MM.1S (cell line): ENCODE measurements around the gene HPS5.

ENCODE experiments used
- DNase-seq: peaks from one replicate; pipeline ENCODE4 v3.0.0-alpha.2; 2015
- H2AFZ ChIP-seq: fragments of 300-600 bp; sonication (generic); 2 replicates; pipeline ENCODE4 v1.6.0; 2016; ENCODE audit warnings: antibody characterized with exemption, low read length
- H3F3A ChIP-seq: fragments of 300-600 bp; sonication (generic); 2 replicates; pipeline ENCODE4 v1.6.1; 2016; ENCODE audit warnings: mild to moderate bottlenecking, antibody characterized with exemption, low read length, moderate library complexity, mixed read lengths; ENCODE audit not compliant: insufficient read depth
- H3K27ac ChIP-seq: fragments of 300-600 bp; sonication (generic); 2 replicates; pipeline ENCODE4 v1.5.1; 2016; ENCODE audit warnings: mild to moderate bottlenecking, low read length
- H3K27me3 ChIP-seq: fragments of 300-600 bp; sonication (generic); replicated peaks from 2 replicates; pipeline ENCODE4 v1.6.0; 2016; ENCODE audit warnings: low read length; ENCODE audit not compliant: insufficient read depth
- H3K36me3 ChIP-seq: fragments of 300-600 bp; sonication (generic); replicated peaks from 2 replicates; pipeline ENCODE4 v1.6.1; 2016; ENCODE audit warnings: mild to moderate bottlenecking, low read length, mixed read lengths; ENCODE audit not compliant: insufficient read depth
- H3K4me1 ChIP-seq: fragments of 300-600 bp; sonication (generic); 2 replicates; pipeline ENCODE4 v1.6.1; 2016; ENCODE audit warnings: low read length, mixed read lengths
- H3K4me2 ChIP-seq: fragments of 300-600 bp; sonication (generic); 2 replicates; pipeline ENCODE4 v1.6.0; 2016; ENCODE audit warnings: low read depth, low read length
- H3K4me3 ChIP-seq: fragments of 300-600 bp; sonication (generic); 2 replicates; pipeline ENCODE4 v1.5.1; 2016; ENCODE audit warnings: low read length, mixed read lengths
- H3K79me2 ChIP-seq: fragments of 300-600 bp; sonication (generic); 2 replicates; pipeline ENCODE4 v1.6.1; 2016; ENCODE audit warnings: mixed run types, low read length, mixed read lengths
- H3K9ac ChIP-seq: fragments of 300-600 bp; sonication (generic); 2 replicates; pipeline ENCODE4 v1.6.1; 2016; ENCODE audit warnings: low read length, mixed read lengths
- H3K9me2 ChIP-seq: fragments of 300-600 bp; sonication (generic); replicated peaks from 2 replicates; pipeline ENCODE4 v1.6.1; 2016; ENCODE audit warnings: mild to moderate bottlenecking, low read length, mixed read lengths; ENCODE audit not compliant: insufficient read depth
- H3K9me3 ChIP-seq: fragments of 300-600 bp; sonication (generic); replicated peaks from 2 replicates; pipeline ENCODE4 v1.6.1; 2016; ENCODE audit warnings: mild to moderate bottlenecking, low read length, mixed read lengths; ENCODE audit not compliant: insufficient read depth
- H4K20me1 ChIP-seq: fragments of 300-600 bp; sonication (generic); 2 replicates; pipeline ENCODE4 v1.6.1; 2016; ENCODE audit warnings: mild to moderate bottlenecking, low read length, moderate library complexity, mixed read lengths; ENCODE audit not compliant: insufficient read depth
- EZH2 ChIP-seq: fragments of 300-600 bp; sonication (generic); optimal IDR thresholded peaks from 2 replicates; pipeline ENCODE3; 2017; ENCODE audit warnings: low read depth, mild to moderate bottlenecking, antibody characterized with exemption, low read length, mixed read lengths
- EZH2phosphoT487 ChIP-seq: fragments of 300-600 bp; sonication (generic); IDR thresholded peaks from 2 replicates; pipeline ENCODE4 v1.6.1; 2018; ENCODE audit warnings: antibody characterized with exemption, low read length
- TF ChIP-seq, protein P1 (sequence below): fragments of 300-600 bp; sonication (generic); IDR thresholded peaks from 2 replicates; pipeline ENCODE4 v1.5.1; 2016; ENCODE audit warnings: antibody characterized with exemption, low read length, mixed read lengths

HPS5 gene

GRCh38 chr11:18352581-18352980 is 30.6 kb upstream of the HPS5 start:
- Histone ChIP-seq H3K27me3 (no peaks in the 10 kb centered on the region), H3K4me3 (no peak overlapping the region), H3K4me1 (no peaks in the 10 kb centered on the region), H2AFZ (no peak overlapping the region), H3K9me3 (no peaks in the 10 kb centered on the region), H4K20me1 (no peaks in the 10 kb centered on the region), H3K79me2 (no peaks in the 10 kb centered on the region), H3F3A (no peaks in the 10 kb centered on the region), H3K9me2 (no peaks in the 10 kb centered on the region), H3K4me2 (no peak overlapping the region), H3K36me3 (no peaks in the 10 kb centered on the region; the same call in 1 of the 2 replicates), H3K27ac (no peak overlapping the region), H3K9ac (no peak overlapping the region)
- TF ChIP-seq, protein P1, sequence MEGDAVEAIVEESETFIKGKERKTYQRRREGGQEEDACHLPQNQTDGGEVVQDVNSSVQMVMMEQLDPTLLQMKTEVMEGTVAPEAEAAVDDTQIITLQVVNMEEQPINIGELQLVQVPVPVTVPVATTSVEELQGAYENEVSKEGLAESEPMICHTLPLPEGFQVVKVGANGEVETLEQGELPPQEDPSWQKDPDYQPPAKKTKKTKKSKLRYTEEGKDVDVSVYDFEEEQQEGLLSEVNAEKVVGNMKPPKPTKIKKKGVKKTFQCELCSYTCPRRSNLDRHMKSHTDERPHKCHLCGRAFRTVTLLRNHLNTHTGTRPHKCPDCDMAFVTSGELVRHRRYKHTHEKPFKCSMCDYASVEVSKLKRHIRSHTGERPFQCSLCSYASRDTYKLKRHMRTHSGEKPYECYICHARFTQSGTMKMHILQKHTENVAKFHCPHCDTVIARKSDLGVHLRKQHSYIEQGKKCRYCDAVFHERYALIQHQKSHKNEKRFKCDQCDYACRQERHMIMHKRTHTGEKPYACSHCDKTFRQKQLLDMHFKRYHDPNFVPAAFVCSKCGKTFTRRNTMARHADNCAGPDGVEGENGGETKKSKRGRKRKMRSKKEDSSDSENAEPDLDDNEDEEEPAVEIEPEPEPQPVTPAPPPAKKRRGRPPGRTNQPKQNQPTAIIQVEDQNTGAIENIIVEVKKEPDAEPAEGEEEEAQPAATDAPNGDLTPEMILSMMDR, result no peak
- no peak for TF ChIP-seq EZH2phosphoT487
- no peak for TF ChIP-seq EZH2
- no peak for DNase-seq

DNA sequence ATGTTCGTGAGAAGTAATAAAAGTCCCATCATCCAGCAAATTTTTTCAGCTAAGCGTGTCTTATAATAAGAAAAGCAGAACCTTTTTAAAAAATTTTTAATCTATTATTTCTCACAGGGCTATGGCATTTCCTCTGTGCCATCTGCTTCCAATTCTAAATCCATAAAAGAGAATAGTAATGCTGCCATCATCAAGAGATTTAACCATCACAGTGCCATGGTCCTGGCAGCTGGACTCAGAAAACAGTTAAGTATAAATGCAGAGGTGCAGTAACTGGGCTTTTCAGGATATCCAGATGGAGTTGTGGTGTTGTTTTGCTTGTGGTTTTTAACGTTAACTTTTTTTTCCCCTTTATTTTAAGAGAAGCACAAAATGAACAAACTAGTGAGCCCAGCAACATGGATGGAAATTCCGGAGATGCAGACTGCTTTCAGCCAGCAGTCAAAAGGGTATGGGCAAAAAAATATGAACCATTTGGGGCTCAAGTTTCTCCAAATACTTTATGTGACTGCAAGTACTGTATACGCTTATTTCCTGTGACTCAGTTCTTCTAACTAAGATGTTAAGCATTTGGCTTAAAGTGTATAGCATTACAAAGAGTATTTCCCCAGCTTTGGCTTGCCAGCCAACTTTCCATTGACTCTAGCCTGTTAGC is 25.7 kb upstream of the HPS5 start:
- no peak for DNase-seq
- Histone ChIP-seq H3K9ac (no peak overlapping the region), H3K9me3 (no peaks in the 10 kb centered on the region), H3K79me2 (no peaks in the 10 kb centered on the region), H3K4me3 (no peak overlapping the region), H3K4me1 (no peaks in the 10 kb centered on the region), H3F3A (no peaks in the 10 kb centered on the region), H2AFZ (no peak overlapping the region), H4K20me1 (no peaks in the 10 kb centered on the region), H3K36me3 (peaks cover 3% of the 10 kb centered on the region), H3K9me2 (no peaks in the 10 kb centered on the region), H3K27me3 (no peaks in the 10 kb centered on the region), H3K4me2 (no peak overlapping the region), H3K27ac (no peak overlapping the region)
- TF ChIP-seq EZH2, result no peak
- TF ChIP-seq, protein P1, result no peak
- TF ChIP-seq EZH2phosphoT487, result no peak

DNA sequence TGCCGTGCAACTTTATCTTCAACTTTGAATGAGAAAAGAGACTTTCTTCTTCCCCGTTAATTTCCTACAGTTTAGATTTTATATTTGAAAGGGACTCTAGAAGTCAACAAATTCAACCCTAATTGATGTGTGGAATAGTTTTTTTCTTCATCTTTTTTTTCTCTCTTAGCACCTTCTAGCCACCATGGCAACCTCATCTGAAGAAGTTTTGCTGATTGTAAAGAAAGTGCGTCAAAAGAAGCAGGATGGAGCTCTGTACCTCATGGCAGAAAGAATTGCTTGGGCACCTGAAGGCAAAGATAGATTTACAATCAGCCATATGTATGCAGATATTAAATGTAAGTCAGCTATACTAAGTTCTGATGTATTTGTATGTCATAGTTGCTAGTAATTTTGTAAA is 11.0 kb upstream of the HPS5 start:
- H3K9me2 ChIP-seq, result no peaks in the 10 kb centered on the region
- no peak overlapping the region for H2AFZ ChIP-seq
- H3K79me2 ChIP-seq, result peaks cover 81% of the 10 kb centered on the region
- H4K20me1 ChIP-seq, result no peaks in the 10 kb centered on the region
- DNase-seq, result no peak
- H3K9me3 ChIP-seq, result no peaks in the 10 kb centered on the region
- H3K36me3 ChIP-seq, result peaks cover 20% of the 10 kb centered on the region; the same call in 1 of the 2 replicates
- peak overlapping the region; percentile 81 for H3K4me2 ChIP-seq
- peaks cover 64% of the 10 kb centered on the region for H3K4me1 ChIP-seq
- no peak overlapping the region for H3K9ac ChIP-seq
- no peaks in the 10 kb centered on the region for H3K27me3 ChIP-seq
- H3F3A ChIP-seq, result peaks cover 46% of the 10 kb centered on the region
- TF ChIP-seq EZH2 (no peak), EZH2phosphoT487 (no peak)
- TF ChIP-seq, protein P1, result no peak
- H3K27ac ChIP-seq, result peak overlapping the region; percentile 82; the same call in 1 of the 2 replicates
- H3K4me3 ChIP-seq, result no peak overlapping the region; the same call in 1 of the 2 replicates
